ENCODE measurements around the gene CMTM8.

- TF ChIP-seq POLR2AphosphoS5 (IDR thresholded peaks at IDR 0.05; ENCODE audit: low read depth, low read length), result no peak
- TF ChIP-seq, protein P1, sequence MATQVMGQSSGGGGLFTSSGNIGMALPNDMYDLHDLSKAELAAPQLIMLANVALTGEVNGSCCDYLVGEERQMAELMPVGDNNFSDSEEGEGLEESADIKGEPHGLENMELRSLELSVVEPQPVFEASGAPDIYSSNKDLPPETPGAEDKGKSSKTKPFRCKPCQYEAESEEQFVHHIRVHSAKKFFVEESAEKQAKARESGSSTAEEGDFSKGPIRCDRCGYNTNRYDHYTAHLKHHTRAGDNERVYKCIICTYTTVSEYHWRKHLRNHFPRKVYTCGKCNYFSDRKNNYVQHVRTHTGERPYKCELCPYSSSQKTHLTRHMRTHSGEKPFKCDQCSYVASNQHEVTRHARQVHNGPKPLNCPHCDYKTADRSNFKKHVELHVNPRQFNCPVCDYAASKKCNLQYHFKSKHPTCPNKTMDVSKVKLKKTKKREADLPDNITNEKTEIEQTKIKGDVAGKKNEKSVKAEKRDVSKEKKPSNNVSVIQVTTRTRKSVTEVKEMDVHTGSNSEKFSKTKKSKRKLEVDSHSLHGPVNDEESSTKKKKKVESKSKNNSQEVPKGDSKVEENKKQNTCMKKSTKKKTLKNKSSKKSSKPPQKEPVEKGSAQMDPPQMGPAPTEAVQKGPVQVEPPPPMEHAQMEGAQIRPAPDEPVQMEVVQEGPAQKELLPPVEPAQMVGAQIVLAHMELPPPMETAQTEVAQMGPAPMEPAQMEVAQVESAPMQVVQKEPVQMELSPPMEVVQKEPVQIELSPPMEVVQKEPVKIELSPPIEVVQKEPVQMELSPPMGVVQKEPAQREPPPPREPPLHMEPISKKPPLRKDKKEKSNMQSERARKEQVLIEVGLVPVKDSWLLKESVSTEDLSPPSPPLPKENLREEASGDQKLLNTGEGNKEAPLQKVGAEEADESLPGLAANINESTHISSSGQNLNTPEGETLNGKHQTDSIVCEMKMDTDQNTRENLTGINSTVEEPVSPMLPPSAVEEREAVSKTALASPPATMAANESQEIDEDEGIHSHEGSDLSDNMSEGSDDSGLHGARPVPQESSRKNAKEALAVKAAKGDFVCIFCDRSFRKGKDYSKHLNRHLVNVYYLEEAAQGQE (IDR thresholded peaks at IDR 0.05; ENCODE audit: insufficient read depth in 1 of 2, low read depth in 2 of 2, low read length in 2 of 2), result no peak
Measured at GRCh38 chr3:32282578-32283154, 44.2 kb downstream of the CMTM8 start.
